ENCODE data around the gene FARS2.

FARS2 gene

DNA sequence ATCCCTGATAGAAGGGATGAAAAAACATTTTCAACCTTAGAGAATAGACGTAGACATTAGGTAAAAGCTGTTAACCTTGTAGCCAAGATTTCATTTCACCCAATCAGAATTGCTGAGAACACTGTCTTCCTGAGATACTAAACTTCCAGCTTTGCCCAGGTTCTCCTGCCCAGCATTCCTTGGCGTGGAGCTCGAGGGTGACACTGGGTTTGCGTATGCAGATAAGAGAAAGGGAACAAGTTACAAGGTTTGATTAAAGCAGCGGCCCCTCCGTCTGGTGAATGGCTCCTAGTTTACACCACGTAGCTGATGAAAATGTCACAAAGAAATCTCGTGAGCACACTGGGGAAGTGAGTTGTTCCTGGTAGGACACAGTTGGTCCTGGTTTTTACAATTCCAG is 247.8 kb downstream of the FARS2 start:
- no peak for DNase-seq (ENCODE audit: low spot score)

DNA sequence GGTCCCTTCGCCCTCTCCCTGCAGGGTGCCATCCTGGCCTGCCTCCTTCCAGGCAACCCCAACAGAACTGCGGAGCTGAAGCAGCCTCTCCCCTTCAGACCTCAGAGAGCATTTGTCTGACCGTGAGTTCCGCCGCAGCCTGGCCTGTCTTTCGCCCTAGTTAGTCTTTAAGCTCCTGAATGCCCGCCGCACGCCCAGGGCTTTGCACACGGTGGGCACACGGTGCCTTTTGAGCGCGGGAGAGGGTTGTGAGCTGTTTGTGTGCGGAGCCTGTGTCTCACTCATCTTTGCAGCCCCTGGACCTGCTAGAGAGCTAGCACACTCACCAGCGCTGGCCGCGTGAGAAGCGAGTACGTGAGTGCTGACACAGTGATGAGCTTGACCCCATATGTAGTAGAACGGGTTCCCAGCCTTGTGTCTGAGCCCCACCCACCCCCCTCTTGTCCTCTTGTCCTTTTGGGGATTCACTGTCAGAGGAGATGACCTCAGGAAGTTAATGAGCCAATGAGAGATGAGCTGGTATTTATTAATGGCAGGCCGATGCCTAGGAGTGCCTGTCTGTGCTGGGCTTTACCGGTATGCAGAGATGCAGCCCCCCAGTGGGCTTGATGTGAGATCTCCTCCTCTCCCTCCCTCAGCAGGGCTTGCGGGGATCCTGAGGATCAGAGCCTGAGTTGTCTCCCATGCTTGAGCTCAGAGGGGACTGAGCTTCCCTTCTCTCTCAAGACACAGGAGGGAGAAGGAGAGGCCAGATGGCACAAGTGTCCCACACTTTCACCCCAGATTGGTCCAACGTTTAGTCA is 249.2 kb downstream of the FARS2 start:
- DNase-seq (ENCODE audit: low spot score): no peak

- DNase-seq (ENCODE audit: low spot score): no peak
Measured at GRCh38 chr6:5511954-5512353, 250.6 kb downstream of the FARS2 start.

- DNase-seq (ENCODE audit: low spot score): no peak
Measured at GRCh38 chr6:5512422-5512821, 251.1 kb downstream of the FARS2 start.

DNA sequence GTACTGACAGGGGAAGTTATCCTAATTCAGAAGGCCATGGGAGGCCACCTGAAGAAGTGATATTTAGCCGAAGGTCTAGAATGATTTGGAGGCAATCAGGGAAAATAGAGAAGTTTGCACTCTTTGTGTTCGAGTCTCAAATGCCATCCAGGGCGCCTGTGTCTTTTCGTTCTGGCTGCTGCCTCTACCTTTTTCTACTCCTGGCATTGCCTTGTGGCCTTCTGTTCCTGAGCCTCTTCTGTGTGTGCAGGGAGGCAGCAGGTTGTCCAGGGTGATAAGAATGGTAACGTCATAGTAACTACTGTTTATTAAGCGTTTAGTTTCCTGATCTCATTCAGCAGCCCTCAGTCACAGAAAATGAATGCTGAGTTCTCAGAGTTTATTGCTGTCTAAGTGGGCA is 252.1 kb downstream of the FARS2 start:
- DNase-seq (ENCODE audit: low spot score): no peak

GRCh38 chr6:5514353-5514752 is 253.0 kb downstream of the FARS2 start:
- DNase-seq (ENCODE audit: low spot score): no peak

DNA sequence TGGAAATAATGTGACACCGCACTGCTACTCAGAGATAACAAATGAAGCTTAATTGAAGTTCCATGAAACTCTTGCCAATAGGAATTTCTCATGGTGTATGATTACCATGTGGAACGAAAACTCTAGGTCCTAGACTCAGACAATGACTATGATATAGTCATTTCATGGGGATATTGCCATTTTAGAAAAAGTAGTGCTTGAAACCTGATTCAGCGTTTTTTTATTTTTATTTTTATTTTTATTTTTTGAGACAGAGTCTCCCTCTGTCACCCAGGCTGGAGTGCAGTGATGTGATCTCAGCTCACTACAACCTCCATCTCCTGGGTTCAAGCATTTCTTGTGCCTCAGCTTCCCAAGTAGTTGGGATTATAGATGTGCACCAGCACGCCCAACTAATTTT is 253.9 kb downstream of the FARS2 start:
- DNase-seq (ENCODE audit: low spot score): no peak

DNA sequence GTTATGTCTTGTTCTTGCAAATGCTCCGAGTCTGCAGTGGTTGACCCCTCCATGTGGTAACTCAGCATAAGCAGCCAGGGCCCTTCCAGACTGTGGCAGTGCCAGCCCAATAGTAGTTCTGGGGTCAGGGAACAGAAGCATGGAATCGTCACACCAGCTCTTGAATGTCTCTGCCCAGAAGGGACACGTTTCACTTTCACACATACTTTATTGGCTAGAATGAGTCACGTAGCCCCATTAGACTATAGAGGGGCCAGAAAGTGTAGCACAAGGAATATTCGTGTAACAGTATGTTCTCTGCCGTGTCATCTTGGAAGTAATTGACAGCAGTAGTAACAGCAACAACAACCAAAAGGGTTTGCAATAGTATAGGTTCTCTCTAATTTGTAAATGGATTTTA is 254.7 kb downstream of the FARS2 start:
- no peak for DNase-seq (ENCODE audit: low spot score)

- DNase-seq (ENCODE audit: low spot score): no peak
Measured at GRCh38 chr6:5517796-5518195, 256.5 kb downstream of the FARS2 start.

DNA sequence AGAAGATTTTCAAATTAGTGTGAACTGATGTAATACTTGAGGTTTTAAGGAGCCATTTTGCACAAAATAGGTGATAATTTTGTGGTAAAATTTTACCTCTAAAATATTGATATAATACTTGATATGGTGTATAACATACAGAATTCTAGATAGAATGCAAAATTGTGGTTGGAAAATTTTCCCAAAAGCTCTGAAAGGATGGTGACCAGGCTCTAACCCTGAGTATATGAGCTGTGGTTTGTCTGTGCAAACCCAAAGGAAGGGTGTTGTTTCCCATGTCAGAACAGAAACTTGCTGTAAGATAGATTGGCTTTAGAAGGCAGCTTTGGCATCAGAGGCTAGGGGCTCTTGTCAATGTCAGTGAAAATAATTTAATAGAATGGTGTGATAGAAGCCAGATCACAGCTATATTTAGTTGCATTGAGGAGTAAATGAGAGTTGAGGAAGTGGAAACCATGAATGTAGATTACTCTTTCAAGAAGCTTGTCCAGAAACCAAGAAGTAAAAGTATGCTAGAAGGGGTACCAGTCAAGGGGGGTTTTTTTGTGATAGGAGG is 257.7 kb downstream of the FARS2 start:
- no peak for DNase-seq (ENCODE audit: low spot score)

DNA sequence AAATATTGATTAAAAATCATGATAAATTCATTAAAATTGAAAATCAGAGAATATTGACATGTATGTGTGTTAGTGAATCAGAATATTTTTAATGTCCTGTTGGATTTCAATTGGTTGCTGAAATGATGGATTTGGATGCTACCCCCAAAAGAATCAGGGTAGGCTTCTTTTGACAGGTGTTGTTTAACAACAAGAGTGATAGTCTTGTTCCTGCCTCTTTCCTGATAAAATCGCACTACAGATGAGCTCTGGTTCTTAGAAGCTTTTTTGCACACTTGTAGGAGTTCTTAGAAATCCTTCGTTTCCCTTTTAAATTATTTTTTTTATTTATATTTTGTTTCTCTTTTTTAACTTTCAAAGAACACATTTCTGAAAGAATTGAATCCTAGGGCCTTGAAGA is 259.5 kb downstream of the FARS2 start:
- no peak for DNase-seq (ENCODE audit: low spot score)

DNA sequence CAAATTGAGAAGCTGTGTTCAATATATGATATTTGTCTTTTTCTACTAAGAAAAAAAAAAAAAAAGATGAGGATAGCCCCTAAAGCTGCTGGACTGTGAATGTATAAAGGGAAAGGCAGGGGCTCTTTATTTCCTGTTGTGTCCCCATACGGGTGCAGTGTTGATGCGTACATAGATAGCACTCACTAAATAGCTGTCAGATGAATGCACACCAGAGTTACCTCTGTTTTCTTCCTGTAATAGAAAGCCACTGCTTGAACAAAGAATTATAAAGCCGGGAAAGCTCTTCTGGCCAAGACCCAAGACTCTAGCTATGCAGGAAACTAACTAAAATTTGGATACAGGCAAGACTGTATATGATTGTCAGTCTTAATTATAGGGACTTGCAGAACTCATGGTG is 260.0 kb downstream of the FARS2 start:
- no peak for DNase-seq (ENCODE audit: low spot score)

DNA sequence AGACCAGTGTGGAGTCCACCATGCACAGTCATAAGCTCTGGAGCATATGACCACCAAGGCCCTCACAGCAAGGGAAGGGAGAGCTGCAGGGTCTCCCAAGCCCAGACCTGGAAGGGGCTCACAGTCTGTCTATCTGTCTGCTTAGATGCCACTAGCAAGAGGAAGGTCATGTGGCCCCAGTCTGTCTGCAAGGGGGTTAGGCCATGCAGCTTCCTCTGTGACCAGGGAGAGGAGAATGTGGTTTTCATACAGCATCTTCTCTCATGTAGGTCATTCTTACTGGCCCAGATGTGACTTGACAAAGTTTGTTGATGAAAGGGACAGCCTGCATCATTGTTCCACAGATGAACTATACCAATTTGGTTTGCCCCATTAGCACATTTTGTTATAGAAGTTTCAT is 260.8 kb downstream of the FARS2 start:
- DNase-seq (ENCODE audit: low spot score): no peak

DNA sequence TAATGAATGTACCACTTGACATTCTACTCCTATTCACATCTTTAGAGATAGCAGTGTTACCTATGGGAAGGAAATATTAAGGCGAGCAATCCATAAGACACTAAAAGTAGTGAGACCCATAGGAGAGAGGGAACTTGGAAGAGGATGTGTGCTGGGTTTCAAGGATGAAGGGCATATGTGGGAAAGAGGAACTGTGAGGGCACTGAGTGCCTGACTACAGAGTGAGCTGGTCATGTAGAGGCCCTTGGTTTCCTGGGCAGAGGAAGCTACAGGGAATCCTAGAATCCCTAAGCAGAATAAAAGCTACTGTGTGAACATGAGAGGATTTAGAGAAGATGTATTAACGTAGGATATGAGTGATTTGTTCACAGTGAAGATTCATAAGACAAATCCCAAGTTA is 262.8 kb downstream of the FARS2 start:
- no peak for DNase-seq (ENCODE audit: low spot score)

- DNase-seq (ENCODE audit: low spot score): no peak
Measured at GRCh38 chr6:5525209-5525608, 263.9 kb downstream of the FARS2 start.

GRCh38 chr6:5529015-5529414 is 267.7 kb downstream of the FARS2 start:
- no peak for DNase-seq (ENCODE audit: low spot score)

- no peak for DNase-seq (ENCODE audit: low spot score)
Measured at GRCh38 chr6:5529733-5530132, 268.4 kb downstream of the FARS2 start.

DNA sequence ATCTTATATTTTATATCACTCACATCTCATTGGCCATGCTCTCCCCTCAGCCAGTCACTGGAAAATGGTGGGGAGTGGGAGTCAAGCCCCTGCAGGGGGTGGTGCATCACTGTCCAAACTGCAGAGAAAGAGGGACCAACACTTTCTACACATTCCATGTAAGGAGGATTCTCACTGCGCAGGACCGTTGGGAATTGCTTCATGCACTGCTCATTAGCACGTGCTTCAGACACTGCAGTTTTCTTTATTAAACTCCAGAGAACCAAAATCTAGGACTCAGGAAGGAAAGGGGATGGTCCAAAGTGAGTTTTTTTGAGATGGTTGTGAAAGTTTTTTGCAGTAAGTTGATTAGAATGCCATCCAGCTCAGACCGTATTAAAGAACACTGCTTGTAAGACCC is 269.8 kb downstream of the FARS2 start:
- DNase-seq (ENCODE audit: low spot score): no peak

- no peak for DNase-seq (ENCODE audit: low spot score)
Measured at GRCh38 chr6:5531853-5532375, 270.6 kb downstream of the FARS2 start.

- DNase-seq (ENCODE audit: low spot score): no peak
Measured at GRCh38 chr6:5532941-5533340, 271.6 kb downstream of the FARS2 start.

DNA sequence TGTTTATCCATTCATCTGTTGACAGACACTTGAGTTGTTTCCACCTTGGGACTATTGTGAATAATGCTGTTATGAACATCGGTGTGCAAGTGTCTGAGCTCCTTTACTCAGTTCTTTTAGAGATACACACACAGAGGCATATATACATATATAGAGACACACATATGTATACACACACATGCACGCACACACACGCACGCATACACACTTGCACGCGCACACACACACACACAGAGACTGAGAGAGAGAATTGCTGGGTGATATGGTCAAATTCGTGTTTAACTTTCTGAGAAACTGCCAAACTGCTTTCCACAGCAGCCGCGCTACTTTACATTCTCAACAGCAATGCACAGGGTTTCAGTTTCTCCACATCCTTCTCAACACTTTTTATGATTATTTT is 273.3 kb downstream of the FARS2 start:
- no peak for DNase-seq (ENCODE audit: low spot score)

DNA sequence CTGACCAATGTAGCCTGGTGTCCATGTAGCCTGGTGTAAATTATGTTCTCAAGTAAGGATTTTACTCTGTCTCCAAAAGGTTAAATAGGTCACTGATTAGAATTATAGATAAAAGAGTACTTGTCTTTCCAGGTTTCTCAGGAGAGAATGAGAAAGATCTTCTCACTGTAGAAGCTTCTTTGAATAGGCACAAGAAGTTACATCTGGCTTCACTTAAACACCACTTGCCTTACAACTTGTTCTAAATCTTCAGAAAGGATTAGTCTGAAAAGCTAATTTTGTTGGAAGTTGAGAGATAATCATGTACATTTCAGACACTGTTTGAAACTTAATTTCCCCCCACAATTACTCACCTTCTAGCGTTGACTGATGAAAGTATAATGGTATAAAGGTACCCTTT is 275.3 kb downstream of the FARS2 start:
- DNase-seq (ENCODE audit: low spot score): no peak

DNA sequence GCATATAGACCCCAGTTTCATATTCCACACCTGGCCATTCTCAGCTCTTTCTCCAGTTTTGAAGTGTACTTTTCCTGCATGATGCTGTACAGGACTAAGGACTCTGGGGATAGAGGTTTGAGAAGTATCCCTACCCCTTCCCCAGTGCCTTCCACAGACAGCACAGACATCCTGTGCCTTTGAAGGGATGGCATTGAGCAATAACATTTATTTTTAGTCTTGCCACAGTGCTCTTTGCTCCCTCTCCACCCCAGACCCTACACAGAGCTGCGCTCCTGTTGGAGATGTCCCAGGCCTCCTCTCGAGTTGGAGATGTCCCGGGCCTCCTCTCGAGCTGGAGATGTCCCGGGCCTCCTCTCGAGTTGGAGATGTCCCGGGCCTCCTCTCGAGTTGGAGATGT is 275.8 kb downstream of the FARS2 start:
- no peak for DNase-seq (ENCODE audit: low spot score)

GRCh38 chr6:5537967-5538366 is 276.7 kb downstream of the FARS2 start:
- DNase-seq (ENCODE audit: low spot score): no peak
